ENCODE measurements around the gene IKBKE.

DNA sequence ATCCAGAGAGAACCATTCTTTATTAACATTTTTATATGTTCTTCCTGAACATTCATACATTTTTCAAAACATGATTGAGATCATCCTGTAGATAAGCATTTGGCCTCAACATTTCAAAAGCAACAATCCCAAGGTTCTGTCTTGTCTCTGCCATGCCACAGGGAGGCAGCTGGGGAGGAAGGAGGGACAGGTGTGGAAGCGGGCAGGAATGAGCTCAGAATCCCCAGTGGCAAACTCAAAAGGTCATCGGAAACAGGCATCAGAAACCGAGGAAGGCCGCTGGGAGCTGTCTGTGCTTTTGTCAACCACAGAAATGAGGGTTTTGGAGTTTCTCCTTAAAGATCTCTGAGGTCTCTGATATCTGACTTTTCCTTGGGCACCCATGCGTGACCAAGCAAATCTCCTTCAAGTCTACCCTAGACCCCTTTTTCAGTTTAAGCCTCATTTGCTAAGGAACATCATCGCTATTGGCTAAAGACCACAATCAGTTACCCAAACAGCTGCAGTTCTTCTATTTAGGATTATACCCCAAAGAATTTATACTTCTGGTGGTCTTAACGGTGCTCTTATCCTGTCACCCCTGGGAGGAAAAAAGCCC, 71.1 kb downstream of the IKBKE start:
- TF ChIP-seq, protein P1, sequence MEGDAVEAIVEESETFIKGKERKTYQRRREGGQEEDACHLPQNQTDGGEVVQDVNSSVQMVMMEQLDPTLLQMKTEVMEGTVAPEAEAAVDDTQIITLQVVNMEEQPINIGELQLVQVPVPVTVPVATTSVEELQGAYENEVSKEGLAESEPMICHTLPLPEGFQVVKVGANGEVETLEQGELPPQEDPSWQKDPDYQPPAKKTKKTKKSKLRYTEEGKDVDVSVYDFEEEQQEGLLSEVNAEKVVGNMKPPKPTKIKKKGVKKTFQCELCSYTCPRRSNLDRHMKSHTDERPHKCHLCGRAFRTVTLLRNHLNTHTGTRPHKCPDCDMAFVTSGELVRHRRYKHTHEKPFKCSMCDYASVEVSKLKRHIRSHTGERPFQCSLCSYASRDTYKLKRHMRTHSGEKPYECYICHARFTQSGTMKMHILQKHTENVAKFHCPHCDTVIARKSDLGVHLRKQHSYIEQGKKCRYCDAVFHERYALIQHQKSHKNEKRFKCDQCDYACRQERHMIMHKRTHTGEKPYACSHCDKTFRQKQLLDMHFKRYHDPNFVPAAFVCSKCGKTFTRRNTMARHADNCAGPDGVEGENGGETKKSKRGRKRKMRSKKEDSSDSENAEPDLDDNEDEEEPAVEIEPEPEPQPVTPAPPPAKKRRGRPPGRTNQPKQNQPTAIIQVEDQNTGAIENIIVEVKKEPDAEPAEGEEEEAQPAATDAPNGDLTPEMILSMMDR (IDR thresholded peaks at IDR 0.05) = no peak
- no peak for TF ChIP-seq POLR2A (IDR thresholded peaks at IDR 0.05)

All from heart left ventricle (tissue), 13 donors.